Ovary (tissue), 9 donors: ENCODE results near the gene RFX8. TPM values are rescaled to one million over a fixed set of nuclear protein-coding genes. Genes with fewer than 3 reads are reported as not detected.

Experiments
- DNase-seq, 5 donors: peaks; one replicate each; pipeline ENCODE4 v3.0.0-alpha.2; 2019 to 2020
- H3K27ac ChIP-seq, 2 donors: fragments of 200-600 bp; one replicate each; pipeline versions ENCODE4 v1.5.1 to v1.8.0; 2019 to 2022
- H3K27me3 ChIP-seq: fragments of 200-600 bp; one replicate; pipeline ENCODE4 v1.8.0; 2022
- H3K36me3 ChIP-seq: fragments of 200-600 bp; sonication (generic); one replicate; pipeline ENCODE4 v1.5.1; 2019
- H3K4me1 ChIP-seq: one replicate; pipeline ENCODE4 v1.8.1; 2013; ENCODE audit warnings: mild to moderate bottlenecking, moderate library complexity; ENCODE audit not compliant: insufficient read depth
- H3K4me3 ChIP-seq: fragments of 200-600 bp; sonication (generic); one replicate; pipeline ENCODE4 v1.5.1; 2017
- H3K9me3 ChIP-seq, 2 donors: fragments of 200-600 bp in 1 of 2; sonication (generic) in 1 of 2; one replicate each; pipeline versions ENCODE4 v1.5.1 to v1.8.1; 2013 to 2019; ENCODE audit warnings: mild to moderate bottlenecking in 1 of 2, moderate library complexity in 1 of 2
- CTCF ChIP-seq, 3 donors: fragments of 450-650 bp in 2 of 3; fragments of 200-600 bp in 1 of 3; IDR thresholded peaks; one replicate each; pipeline versions ENCODE4 v1.5.1 to v1.8.0; 2016 to 2022; ENCODE audit warnings: antibody characterized with exemption in 3 of 3, mild to moderate bottlenecking in 1 of 3
- EP300 ChIP-seq: sonication (generic); formaldehyde crosslinking; IDR thresholded peaks from one replicate; pipeline ENCODE4 v1.6.1; 2017; ENCODE audit warnings: antibody characterized with exemption
- POLR2A ChIP-seq: fragments of 450-650 bp; IDR thresholded peaks from one replicate; pipeline ENCODE4 v1.6.1; 2017; ENCODE audit warnings: antibody characterized with exemption, mild to moderate bottlenecking, moderate library complexity
- WGBS, 3 donors: extraction: QIAGEN DNeasy Blood & Tissue Kit in 1 of 3; methylation state at CpG; one replicate each; pipeline versions ENCODE4 v1.1.5 to v1.1.7; 2013 to 2017; 5-methylcytosine and 5-hydroxymethylcytosine counted together
- intact Hi-C, 4 donors: fragments of 100-400 bp; cut with DNase I; formaldehyde crosslinking; loops; one replicate each; pipeline versions ENCODE4 v1.11.0 to v1.15.1; 2022 to 2023
- polyA plus RNA-seq, 2 donors: library from polyadenylated mRNA; stranded (reverse); fragments of 200-250 nt in 1 of 2; fragments of 350-450 nt in 1 of 2; fragmentation: Illumina TruSeq in 1 of 2; extraction: RNeasy Lipid Tissue Mini Kit (QIAGEN cat#74804) in 1 of 2; gene quantifications; one replicate each; pipeline ENCODE4 v1.2.3, GENCODE V29; 2013 to 2014
- total RNA-seq, 7 donors: library from RNA; depleted of rRNA in 2 of 7; stranded (reverse); fragments of >200 nt in 2 of 7; fragmentation: NEBNext Ultra II Directional in 3 of 7; extraction: Animal tissue kit (Norgen Biotek cat#: 25700) in 3 of 7; gene quantifications; one replicate each; pipeline versions ENCODE4 v1.1.0 to v1.2.4, GENCODE V29; 2016 to 2023
- donor health status: DM: no; HTN: no; CAD: no; lungs with moderate emphysema.
- donor health status: DM: no; HTN: no; CAD: no.
- donor health status: Bipolar disorder and iron deficiency.
- donor health status: DM: yes; HTN: yes; CAD: no.
- donor health status: DM: no; HTN: no; CAD: no.
- donor health status: DM: yes; HTN: yes; CAD: no.

RFX8 gene
- total and polyA plus RNA-seq, 9 donors: 0.05 to 1.7 (median 0.38) TPM

GRCh38 chr2:101412092-101412694, 62.7 kb downstream of the RFX8 start:
- Histone ChIP-seq H3K36me3 (no peaks in the 10 kb centered on the region), H3K9me3 (no peaks in the 10 kb centered on the region), H3K27me3 (no peaks in the 10 kb centered on the region), H3K4me3 (no peak overlapping the region), H3K4me1 (no peaks in the 10 kb centered on the region), H3K27ac (no peak overlapping the region)
- 82 to 89% (median 86%) methylated on average over 9 of the region's 9 CpGs for WGBS, 3 donors
- DNase-seq: no peak
- TF ChIP-seq POLR2A (no peak), EP300 (no peak), CTCF (IDR thresholded peaks at IDR 0.05) (no peak)
- intact Hi-C loops: loop anchor here in 1 of 4 donors (10.0 kb wide), 1 partner anchor 833 kb away; no protein-coding TSS in a partner anchor

GRCh38 chr2:101410746-101411145, 64.2 kb downstream of the RFX8 start:
- intact Hi-C loops: loop anchor here in 1 of 4 donors (10.0 kb wide), 1 partner anchor 834 kb away; no protein-coding TSS in a partner anchor
- Histone ChIP-seq H3K27me3 (no peaks in the 10 kb centered on the region), H3K36me3 (no peaks in the 10 kb centered on the region), H3K4me3 (no peak overlapping the region), H3K9me3 (no peaks in the 10 kb centered on the region), H3K4me1 (no peaks in the 10 kb centered on the region), H3K27ac (no peak overlapping the region)
- no peak for TF ChIP-seq POLR2A
- TF ChIP-seq EP300: no peak
- no peak for TF ChIP-seq CTCF (IDR thresholded peaks at IDR 0.05)
- 82 to 92% (median 83%) methylated on average over 5 of the region's 5 CpGs for WGBS, 3 donors
- DNase-seq: no peak

- 88 to 89% (median 88%) methylated on average over 5 of the region's 5 CpGs for WGBS, 3 donors
- Histone ChIP-seq H3K27me3 (no peaks in the 10 kb centered on the region), H3K4me1 (no peaks in the 10 kb centered on the region), H3K4me3 (no peak overlapping the region), H3K9me3 (no peaks in the 10 kb centered on the region), H3K27ac (no peak overlapping the region), H3K36me3 (no peaks in the 10 kb centered on the region)
- DNase-seq: no peak
- TF ChIP-seq EP300: no peak
- no peak for TF ChIP-seq CTCF (IDR thresholded peaks at IDR 0.05)
- no peak for TF ChIP-seq POLR2A
- intact Hi-C loops: loop anchor here in 1 of 4 donors (10.0 kb wide), 1 partner anchor 835 kb away; no protein-coding TSS in a partner anchor
These were observed 64.8 kb downstream of the RFX8 start for GRCh38 chr2:101410114-101410513.

GRCh38 chr2:101409699-101410098, 65.2 kb downstream of the RFX8 start:
- TF ChIP-seq EP300 (no peak), POLR2A (no peak), CTCF (IDR thresholded peaks at IDR 0.05) (no peak)
- H3K27ac ChIP-seq: no peak overlapping the region
- H3K9me3 ChIP-seq: no peaks in the 10 kb centered on the region
- H3K36me3 ChIP-seq: no peaks in the 10 kb centered on the region
- WGBS, 3 donors: 71 to 89% (median 85%) methylated on average over 5 of the region's 5 CpGs
- DNase-seq: no peak
- H3K4me3 ChIP-seq: no peak overlapping the region
- H3K4me1 ChIP-seq: no peaks in the 10 kb centered on the region
- intact Hi-C loops: loop anchor here in 1 of 4 donors (10.0 kb wide), 1 partner anchor 835 kb away; no protein-coding TSS in a partner anchor
- H3K27me3 ChIP-seq: no peaks in the 10 kb centered on the region
